ENCODE results near the gene GHR. TPM values are rescaled to one million over a fixed set of nuclear protein-coding genes. Genes with fewer than 3 reads are reported as not detected.

GHR gene
- total RNA-seq, 2 experiments from 2014 or later = not detected

DNA sequence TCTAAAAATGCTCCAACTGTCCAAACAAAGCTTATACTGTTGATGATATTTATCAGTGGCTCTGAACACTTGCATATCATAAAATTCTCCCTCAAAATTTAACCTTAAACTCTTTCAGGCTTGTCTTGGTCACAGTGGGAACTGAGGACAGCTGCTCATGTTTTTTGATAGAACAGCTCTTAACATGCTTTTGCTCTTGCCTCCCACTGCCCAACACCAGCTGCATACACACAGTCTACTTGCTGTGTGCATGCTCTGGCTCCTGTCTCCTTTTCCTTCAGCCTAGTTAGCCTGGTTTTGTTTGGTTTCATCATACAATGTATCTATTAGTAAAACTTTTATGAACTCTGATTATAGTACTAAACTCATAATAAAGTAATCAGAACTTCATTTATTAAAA lies 64.6 kb downstream of the GHR start:
- H3K9me3 Mint-ChIP-seq = peaks cover 2% of the 10 kb centered on the region
- H3K4me3 Mint-ChIP-seq = no peak overlapping the region
- H3K27ac Mint-ChIP-seq = no peak overlapping the region
- ATAC-seq (ENCODE audit: low read depth) = no peak
- POLR2A ChIA-PET = no interaction called here
- H3K27me3 Mint-ChIP-seq = peaks cover 2% of the 10 kb centered on the region
- H3K4me1 Mint-ChIP-seq = no peaks in the 10 kb centered on the region
- no peaks in the 10 kb centered on the region for H3K36me3 Mint-ChIP-seq
- DNase-seq = no peak

DNA sequence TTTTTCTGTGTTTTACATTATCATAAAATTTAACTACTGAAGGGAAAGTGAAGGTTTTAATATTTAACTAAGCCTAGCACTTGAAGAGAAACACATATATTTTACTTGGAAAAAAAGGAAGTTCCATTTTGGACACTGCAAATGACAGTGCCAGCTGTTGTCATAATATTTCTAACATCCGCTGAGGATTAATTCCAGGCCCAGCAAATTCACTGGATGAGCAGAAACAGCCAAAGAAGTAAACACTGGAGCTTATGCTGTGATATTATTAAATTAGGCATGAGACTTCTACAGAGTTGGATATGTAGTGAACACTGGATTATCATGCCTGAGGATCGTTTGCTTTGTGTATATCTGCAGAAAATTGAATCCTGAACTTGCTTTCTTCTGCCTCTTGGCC lies 67.6 kb downstream of the GHR start:
- Mint-ChIP-seq H3K27me3 (peaks cover 2% of the 10 kb centered on the region), H3K36me3 (no peaks in the 10 kb centered on the region), H3K9me3 (no peaks in the 10 kb centered on the region), H3K4me1 (no peaks in the 10 kb centered on the region), H3K27ac (no peak overlapping the region), H3K4me3 (no peak overlapping the region)
- DNase-seq = no peak
- POLR2A ChIA-PET = no interaction called here
- ATAC-seq (ENCODE audit: low read depth) = no peak

DNA sequence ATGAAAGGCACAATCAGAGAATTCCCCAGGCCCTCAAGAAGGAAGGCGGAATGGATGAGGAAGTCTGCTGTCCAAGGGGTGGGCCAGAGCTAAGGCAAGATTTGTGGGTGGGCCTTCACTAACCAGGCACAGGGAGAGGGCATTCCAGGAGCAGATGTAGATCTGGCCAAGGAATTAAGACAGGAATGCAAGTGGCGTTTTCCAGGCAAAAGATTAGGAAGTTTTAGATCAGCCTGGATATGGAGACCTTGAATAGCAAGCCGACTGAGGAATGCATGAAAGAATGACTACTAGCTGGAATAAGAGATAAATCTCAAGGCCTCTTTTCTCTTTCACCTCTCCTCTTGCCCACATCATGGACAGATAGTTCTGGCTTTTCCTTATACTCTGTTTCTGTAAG lies 68.5 kb downstream of the GHR start:
- H3K36me3 Mint-ChIP-seq = no peaks in the 10 kb centered on the region
- no peak overlapping the region for H3K27ac Mint-ChIP-seq

DNA sequence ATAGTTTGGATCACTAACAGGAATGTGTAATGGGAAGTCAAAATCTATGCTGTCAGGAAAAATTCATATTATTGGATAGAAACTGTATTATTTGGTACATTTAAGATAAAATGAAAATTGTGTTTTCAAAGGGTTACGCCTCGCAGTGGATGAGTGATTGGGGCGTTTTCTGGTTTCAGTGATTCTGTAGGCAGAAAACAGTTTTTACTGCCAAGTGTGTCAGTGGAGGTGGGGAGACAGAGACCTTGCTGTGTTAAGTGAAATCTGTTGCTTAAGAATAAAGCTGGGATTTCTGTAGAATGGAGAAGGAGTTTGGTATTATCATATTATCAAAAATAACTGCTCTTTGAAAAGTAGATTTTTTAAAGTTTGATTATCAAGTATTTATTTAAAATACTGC lies 69.7 kb downstream of the GHR start:
- no peaks in the 10 kb centered on the region for H3K4me1 Mint-ChIP-seq
- no peak for ATAC-seq (ENCODE audit: low read depth)
- no peaks in the 10 kb centered on the region for H3K9me3 Mint-ChIP-seq

More for the DNA sequence above, 68.5 kb downstream of the GHR start:
- no peaks in the 10 kb centered on the region for H3K9me3 Mint-ChIP-seq
- no peaks in the 10 kb centered on the region for H3K4me1 Mint-ChIP-seq
- POLR2A ChIA-PET = no interaction called here
- DNase-seq (no peak), ATAC-seq (ENCODE audit: low read depth) (no peak)
- H3K4me3 Mint-ChIP-seq = no peak overlapping the region
- H3K27me3 Mint-ChIP-seq = no peaks in the 10 kb centered on the region

DNA sequence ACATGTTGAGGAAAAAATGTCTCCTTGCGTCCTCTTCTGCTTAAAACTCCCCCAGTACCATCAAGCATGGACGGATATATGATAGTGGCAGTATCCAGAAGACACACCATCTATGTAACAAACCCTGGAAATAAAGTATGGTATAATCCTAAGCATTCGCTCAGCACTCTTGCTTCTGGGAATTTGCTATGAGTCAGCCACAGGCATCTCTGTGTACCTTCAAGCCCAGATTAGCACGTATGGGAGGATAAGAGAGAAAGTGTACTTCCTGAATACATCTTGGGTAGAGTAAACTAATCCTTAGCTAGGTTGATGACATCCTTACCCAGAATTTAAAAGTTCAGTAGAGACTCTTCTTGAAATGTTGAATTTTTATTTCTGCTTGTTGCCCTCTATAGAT lies 71.2 kb downstream of the GHR start:
- Mint-ChIP-seq H3K4me1 (no peaks in the 10 kb centered on the region), H3K36me3 (no peaks in the 10 kb centered on the region), H3K4me3 (no peak overlapping the region), H3K9me3 (no peaks in the 10 kb centered on the region), H3K27me3 (no peaks in the 10 kb centered on the region), H3K27ac (no peak overlapping the region)
- POLR2A ChIA-PET = no interaction called here
- ATAC-seq (ENCODE audit: low read depth) (no peak), DNase-seq (no peak)

More for the DNA sequence above, 69.7 kb downstream of the GHR start:
- no peak overlapping the region for H3K4me3 Mint-ChIP-seq
- DNase-seq = no peak
- H3K36me3 Mint-ChIP-seq = no peaks in the 10 kb centered on the region
- no peak overlapping the region for H3K27ac Mint-ChIP-seq
- POLR2A ChIA-PET = no interaction called here
- no peaks in the 10 kb centered on the region for H3K27me3 Mint-ChIP-seq

DNA sequence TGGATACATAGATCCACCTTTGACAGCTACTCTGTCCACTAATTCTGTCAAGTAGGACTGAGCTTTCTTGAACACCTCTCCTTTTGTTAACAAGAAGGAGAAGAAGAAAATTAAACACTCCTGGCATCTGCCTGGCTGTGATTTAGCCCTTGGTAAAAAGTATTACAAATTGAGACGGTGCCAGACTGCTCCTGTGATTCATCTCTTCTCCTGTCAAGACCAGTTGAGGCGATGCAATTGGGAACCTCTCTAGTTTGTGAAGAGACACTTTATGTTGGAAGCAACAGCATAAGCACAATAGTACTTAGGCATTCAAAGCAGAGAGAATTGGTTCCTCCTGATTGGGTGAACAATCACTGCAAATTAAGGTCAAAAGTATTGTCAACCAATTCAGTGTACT lies 72.7 kb downstream of the GHR start:
- Mint-ChIP-seq H3K27ac (no peak overlapping the region), H3K27me3 (no peaks in the 10 kb centered on the region), H3K4me3 (no peak overlapping the region), H3K36me3 (no peaks in the 10 kb centered on the region), H3K4me1 (no peaks in the 10 kb centered on the region), H3K9me3 (no peaks in the 10 kb centered on the region)
- POLR2A ChIA-PET = interaction anchor here (0.6 kb wide), 1 partner anchor 13 kb away, joined by 3 read pairs; no protein-coding TSS in a partner anchor
- no peak for DNase-seq
- ATAC-seq (ENCODE audit: low read depth) = no peak

DNA sequence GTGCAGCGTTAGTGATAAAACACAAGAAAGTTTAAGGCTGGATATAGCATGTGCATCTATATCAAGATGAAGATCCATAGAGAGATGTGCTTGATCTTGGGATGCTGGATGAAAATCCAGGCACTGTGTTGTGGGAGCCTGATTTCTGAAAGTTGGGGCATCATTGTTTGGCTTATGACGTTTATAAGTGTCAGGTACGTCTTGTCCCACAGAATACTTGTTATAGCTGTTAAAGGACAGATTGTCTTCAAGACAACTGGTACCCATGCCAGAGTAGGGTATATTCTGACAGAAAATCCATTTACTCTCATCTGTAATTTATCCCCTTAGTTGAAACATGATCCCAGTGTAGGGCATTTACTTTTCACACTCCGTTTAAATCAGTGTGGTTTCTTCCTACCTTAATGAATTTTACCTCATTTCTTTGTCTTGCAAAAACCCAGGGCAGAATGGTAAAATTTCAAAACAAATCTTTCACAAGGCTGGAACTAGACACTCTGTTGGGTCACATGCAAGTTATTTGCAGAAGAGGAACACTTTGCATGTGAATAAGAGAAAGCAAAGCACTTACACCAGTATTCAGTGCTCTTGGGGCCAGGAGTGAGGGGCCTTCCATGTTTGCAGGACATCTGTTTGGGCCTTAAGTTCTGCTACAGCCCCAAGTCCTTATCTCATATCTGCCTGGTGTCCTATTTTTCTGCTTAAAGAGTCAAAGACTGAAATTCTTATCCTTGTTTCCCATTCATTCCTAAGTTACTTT lies 73.3 kb downstream of the GHR start:
- DNase-seq (no peak), ATAC-seq (ENCODE audit: low read depth) (no peak)
- Mint-ChIP-seq H3K36me3 (no peaks in the 10 kb centered on the region), H3K4me1 (no peaks in the 10 kb centered on the region), H3K27ac (no peak overlapping the region), H3K27me3 (no peaks in the 10 kb centered on the region), H3K9me3 (no peaks in the 10 kb centered on the region), H3K4me3 (no peak overlapping the region)
- POLR2A ChIA-PET = interaction anchor here (0.6 kb wide), 1 partner anchor 14 kb away, joined by 3 read pairs; no protein-coding TSS in a partner anchor

DNA sequence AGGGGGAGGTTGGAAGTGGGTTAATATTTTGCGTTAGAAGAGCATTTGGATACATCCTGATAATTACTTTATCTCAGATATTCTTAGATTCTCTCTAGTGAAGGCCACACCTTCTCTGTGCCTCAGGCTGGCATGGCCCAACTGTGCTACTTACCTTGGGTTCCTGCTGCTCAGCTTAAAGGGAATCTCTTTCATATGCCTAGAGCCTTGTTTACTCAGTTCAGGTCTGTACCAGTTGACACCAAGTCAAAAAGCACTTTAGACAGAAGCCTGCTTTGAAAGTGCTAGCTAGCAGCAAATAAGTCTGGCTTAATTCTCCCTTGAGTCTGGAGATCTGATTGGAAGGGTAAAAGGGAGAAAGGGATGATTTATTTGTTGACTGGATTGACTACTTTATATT lies 74.8 kb downstream of the GHR start:
- H3K4me1 Mint-ChIP-seq = no peaks in the 10 kb centered on the region
- POLR2A ChIA-PET = no interaction called here
- no peaks in the 10 kb centered on the region for H3K9me3 Mint-ChIP-seq
- ATAC-seq (ENCODE audit: low read depth) (no peak), DNase-seq (no peak)
- no peak overlapping the region for H3K4me3 Mint-ChIP-seq
- no peaks in the 10 kb centered on the region for H3K27me3 Mint-ChIP-seq
- no peaks in the 10 kb centered on the region for H3K36me3 Mint-ChIP-seq
- no peak overlapping the region for H3K27ac Mint-ChIP-seq

DNA sequence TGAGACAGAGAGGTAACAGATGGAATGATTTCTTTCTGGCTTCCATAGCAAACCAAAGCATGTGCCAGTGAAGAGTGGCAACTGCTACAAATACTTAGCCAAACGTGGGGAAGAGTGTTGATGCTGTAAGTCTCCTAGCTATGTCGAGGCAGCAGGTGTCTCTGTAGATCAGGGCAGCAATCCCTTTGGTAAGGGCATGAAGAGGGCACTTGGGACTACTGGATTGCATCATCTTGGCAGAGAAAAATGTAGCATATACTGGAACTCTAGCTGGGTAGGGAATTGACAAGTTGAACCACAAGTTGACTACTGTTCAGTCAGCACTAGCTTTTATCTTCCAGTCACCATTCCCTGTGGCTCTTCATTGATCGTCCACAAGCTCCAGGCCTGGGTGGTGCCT lies 75.8 kb downstream of the GHR start:
- no peaks in the 10 kb centered on the region for H3K9me3 Mint-ChIP-seq
- no peak for DNase-seq
- H3K36me3 Mint-ChIP-seq = no peaks in the 10 kb centered on the region
- H3K4me3 Mint-ChIP-seq = no peak overlapping the region
- no peaks in the 10 kb centered on the region for H3K27me3 Mint-ChIP-seq
- POLR2A ChIA-PET = no interaction called here
- H3K4me1 Mint-ChIP-seq = no peaks in the 10 kb centered on the region
- ATAC-seq (ENCODE audit: low read depth) = no peak
- no peak overlapping the region for H3K27ac Mint-ChIP-seq

DNA sequence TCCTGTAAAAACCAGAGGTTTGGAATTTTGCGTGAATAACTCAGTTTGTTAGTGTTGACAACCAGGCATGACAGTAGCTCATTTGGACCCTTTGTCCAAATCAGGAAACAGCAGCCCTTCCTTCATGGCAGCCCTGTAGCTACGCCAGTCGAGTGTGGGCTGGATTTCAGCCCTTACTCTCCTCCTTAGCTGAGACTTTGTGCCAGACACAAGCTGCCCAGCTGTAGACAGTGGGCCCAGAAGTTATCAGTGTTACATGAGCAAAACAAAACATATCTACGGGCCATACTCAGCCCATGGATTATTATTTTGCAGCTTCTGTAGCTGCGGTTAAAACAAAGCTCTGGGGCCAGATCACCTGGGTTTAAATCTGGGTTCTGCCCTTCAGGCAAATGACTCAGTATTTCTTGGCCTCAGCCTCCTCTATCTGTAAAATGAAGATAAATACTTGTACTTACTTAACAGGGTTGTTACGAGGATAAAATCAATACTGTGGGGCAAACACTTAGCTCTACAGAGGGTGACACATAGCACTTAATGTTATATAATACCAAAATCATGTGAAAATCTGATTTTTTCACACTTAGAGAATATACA lies 76.9 kb downstream of the GHR start:
- Mint-ChIP-seq H3K4me1 (no peaks in the 10 kb centered on the region), H3K36me3 (no peaks in the 10 kb centered on the region), H3K27ac (no peak overlapping the region), H3K9me3 (no peaks in the 10 kb centered on the region), H3K4me3 (no peak overlapping the region), H3K27me3 (peaks cover 2% of the 10 kb centered on the region)
- no peak for DNase-seq
- no peak for ATAC-seq (ENCODE audit: low read depth)
- POLR2A ChIA-PET = no interaction called here

DNA sequence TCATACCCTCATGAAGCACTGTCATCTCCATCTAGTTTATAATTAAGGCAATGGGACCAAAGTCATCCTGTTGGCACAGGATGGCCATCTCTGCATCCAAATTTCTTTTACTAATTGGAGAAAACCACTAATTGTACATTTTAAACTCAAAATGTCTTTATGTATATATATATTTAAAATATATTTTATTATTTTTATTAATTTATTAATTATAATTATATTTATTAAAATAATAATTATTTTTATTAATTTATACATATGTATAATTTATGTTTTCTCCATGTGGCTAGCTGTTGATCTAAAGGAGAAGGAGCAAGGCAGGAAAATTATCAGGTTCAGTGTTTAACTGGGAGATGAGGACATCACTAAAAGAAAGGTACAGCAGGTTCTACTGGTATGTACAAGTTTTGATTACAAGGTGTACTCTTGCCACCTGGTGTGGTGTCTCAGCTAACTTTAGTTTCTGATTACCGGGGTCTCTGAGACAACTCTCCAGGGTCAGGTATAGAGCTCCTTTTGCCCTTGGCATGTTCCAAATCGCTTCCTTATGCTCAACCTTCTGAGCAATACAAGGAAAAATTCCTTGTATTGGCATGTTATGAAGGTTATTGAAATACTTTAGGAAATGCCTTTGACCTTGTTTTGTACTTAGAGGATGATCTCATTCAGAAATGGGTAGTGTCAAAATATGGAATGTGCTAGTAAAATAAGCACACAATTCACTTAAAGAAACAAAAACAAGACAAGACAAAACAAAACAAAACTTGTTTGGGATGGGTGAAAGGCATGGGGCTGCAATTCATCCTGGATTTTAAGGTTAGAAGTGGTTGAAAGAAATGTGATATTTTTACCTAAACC lies 79.6 kb downstream of the GHR start:
- H3K4me3 Mint-ChIP-seq = no peak overlapping the region
- no peak for ATAC-seq (ENCODE audit: low read depth)
- no peak overlapping the region for H3K27ac Mint-ChIP-seq
- DNase-seq = no peak
- H3K4me1 Mint-ChIP-seq = no peaks in the 10 kb centered on the region
- H3K36me3 Mint-ChIP-seq = no peaks in the 10 kb centered on the region
- no peaks in the 10 kb centered on the region for H3K9me3 Mint-ChIP-seq
- peaks cover 2% of the 10 kb centered on the region for H3K27me3 Mint-ChIP-seq
- POLR2A ChIA-PET = no interaction called here

DNA sequence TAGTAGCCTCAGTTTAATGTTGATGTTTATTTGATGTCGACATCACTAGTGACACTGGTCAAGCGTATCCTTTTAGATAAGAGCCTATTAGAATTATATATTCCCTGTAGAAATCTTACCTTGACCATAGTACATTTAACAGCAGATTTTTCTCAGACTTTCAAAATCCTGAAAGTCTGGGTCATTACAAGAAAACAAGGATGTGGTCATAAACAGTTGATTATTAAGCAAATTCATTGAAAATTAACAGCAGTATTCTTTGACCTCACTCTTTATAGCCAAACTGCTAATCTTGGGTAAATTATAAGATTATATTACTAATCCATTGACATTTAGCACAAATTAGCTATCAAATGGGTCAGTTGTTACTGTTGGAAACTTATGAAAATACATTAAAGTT lies 83.4 kb downstream of the GHR start:
- no peaks in the 10 kb centered on the region for H3K4me1 Mint-ChIP-seq
- no peak for DNase-seq
- POLR2A ChIA-PET = no interaction called here
- no peak for ATAC-seq (ENCODE audit: low read depth)
- H3K27ac Mint-ChIP-seq = no peak overlapping the region
- H3K27me3 Mint-ChIP-seq = peaks cover 2% of the 10 kb centered on the region
- H3K9me3 Mint-ChIP-seq = no peaks in the 10 kb centered on the region
- no peak overlapping the region for H3K4me3 Mint-ChIP-seq
- H3K36me3 Mint-ChIP-seq = no peaks in the 10 kb centered on the region

DNA sequence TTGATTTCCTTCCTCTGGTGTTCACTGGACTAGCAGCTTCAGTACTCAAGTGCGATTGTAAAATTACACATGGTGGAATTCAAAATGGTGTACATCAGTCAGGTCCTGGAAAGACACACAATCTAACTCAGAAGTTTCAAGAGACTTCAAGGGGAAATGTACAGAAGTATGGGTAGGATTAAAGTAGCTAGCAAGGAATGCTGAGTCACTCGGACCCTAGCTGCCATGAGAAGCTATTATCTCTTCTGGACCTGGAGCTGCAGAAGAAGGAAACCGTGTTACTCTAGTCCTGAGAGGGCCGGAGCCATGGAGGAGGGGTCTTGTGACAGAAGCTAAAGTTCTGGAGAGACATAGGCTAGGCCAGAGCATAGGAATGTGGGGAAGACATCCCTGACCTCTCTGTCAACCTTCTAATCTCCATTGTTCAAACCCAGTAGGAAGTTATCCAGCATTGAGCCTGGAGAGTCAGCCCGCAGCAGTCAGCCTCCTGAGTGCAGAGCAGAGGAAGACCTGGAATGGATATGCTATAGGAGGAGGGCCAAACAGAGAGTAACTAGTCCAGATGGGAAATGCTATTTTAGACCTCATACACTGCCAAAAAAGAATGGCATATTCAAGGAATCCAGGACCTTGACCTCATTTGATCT lies 84.3 kb downstream of the GHR start:
- ATAC-seq (ENCODE audit: low read depth) = no peak
- H3K4me1 Mint-ChIP-seq = no peaks in the 10 kb centered on the region
- POLR2A ChIA-PET = no interaction called here

More for the DNA sequence above, 84.3 kb downstream of the GHR start:
- peaks cover 2% of the 10 kb centered on the region for H3K27me3 Mint-ChIP-seq
- H3K27ac Mint-ChIP-seq = no peak overlapping the region
- DNase-seq = no peak
- no peaks in the 10 kb centered on the region for H3K9me3 Mint-ChIP-seq
- no peaks in the 10 kb centered on the region for H3K36me3 Mint-ChIP-seq
- H3K4me3 Mint-ChIP-seq = no peak overlapping the region

All from activated naive CD8-positive, alpha-beta T cell treated with anti-CD3 and anti-CD28 coated beads, Interleukin-2, amount 10 ng/mL, durations not matched to agents 7 days and 5 days (primary cell).